AG09309 (cell line): ENCODE results near the gene C2orf78.

Experiments used
- DNase-seq: peaks from one replicate; pipeline ENCODE4 v3.0.0-alpha.2; 2010; ENCODE audit warnings: low read depth
- H3K4me3 ChIP-seq: 2 replicates; pipeline ENCODE4 v1.5.1; 2011; ENCODE audit warnings: mild to moderate bottlenecking, low read depth, low read length, moderate library complexity; ENCODE audit not compliant: control insufficient read depth
- TF ChIP-seq, protein P1 (sequence below): IDR thresholded peaks from 2 replicates; pipeline ENCODE4 v1.5.1; 2011; ENCODE audit warnings: mild to moderate bottlenecking, low read depth, low read length, inconsistent platforms; ENCODE audit not compliant: insufficient read depth, control insufficient read depth; ENCODE audit errors: missing control alignments

C2orf78 gene

DNA sequence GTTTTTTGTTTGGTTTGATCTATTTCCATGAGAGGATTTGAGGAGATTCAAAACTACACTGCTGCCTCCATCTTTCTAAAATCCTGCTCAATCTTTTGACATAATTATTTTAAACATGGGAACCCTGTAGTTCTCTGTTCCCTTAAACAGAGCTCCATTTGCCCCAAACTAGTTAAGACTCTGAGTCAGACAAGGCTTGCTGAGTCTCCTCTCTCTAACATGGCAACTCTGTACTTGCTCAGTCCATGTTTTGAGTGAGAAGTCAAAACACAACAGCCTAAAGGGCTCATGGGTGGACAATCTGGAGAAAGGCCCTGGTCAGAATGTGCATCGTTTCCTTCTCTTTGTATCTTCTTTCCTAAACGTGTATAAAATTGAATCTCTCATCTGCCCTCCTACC is 37.7 kb downstream of the C2orf78 start:
- TF ChIP-seq, protein P1, sequence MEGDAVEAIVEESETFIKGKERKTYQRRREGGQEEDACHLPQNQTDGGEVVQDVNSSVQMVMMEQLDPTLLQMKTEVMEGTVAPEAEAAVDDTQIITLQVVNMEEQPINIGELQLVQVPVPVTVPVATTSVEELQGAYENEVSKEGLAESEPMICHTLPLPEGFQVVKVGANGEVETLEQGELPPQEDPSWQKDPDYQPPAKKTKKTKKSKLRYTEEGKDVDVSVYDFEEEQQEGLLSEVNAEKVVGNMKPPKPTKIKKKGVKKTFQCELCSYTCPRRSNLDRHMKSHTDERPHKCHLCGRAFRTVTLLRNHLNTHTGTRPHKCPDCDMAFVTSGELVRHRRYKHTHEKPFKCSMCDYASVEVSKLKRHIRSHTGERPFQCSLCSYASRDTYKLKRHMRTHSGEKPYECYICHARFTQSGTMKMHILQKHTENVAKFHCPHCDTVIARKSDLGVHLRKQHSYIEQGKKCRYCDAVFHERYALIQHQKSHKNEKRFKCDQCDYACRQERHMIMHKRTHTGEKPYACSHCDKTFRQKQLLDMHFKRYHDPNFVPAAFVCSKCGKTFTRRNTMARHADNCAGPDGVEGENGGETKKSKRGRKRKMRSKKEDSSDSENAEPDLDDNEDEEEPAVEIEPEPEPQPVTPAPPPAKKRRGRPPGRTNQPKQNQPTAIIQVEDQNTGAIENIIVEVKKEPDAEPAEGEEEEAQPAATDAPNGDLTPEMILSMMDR, result no peak
- H3K4me3 ChIP-seq, result no peak overlapping the region
- no peak for DNase-seq

DNA sequence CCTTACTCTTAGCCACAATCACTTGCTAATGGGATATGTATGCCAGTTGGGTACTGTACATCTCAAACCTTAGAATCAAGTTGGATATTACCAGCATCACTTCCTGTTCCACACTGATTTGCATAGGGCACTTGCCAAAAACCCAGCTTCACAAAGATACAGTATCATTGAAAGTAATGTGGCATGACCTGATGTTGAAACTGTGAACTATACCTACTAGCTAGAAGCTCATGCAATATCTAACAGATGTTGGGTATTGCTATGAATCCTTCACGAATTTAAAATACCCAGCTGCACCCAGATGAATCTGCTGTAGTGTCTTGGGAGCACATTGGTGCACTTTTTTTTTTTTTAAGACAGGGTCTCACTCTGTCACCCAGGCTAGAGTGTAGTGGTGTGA is 38.3 kb downstream of the C2orf78 start:
- TF ChIP-seq, protein P1, result no peak
- no peak for DNase-seq

DNA sequence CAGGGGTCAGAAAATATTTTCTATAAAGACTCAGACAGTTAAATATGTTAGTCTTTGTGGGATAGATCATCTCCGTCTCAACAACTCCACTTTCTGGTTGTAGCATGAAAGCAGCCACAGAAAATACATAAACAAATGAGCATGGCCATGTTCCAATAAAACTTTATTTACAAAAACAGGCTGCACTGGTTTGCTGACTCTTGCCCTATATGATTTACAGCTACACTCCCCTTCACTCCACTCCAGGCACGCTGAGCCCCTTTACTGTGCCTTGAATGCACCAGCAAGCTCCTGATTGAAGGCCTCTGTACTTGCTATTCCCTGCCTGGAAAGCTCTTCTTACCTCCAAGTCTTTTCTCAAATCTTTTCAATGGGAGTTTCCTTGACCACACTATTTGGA is 39.0 kb downstream of the C2orf78 start:
- TF ChIP-seq, protein P1, result no peak
- no peak overlapping the region for H3K4me3 ChIP-seq
- no peak for DNase-seq

More for the DNA sequence above, 38.3 kb downstream of the C2orf78 start:
- no peak overlapping the region for H3K4me3 ChIP-seq

DNA sequence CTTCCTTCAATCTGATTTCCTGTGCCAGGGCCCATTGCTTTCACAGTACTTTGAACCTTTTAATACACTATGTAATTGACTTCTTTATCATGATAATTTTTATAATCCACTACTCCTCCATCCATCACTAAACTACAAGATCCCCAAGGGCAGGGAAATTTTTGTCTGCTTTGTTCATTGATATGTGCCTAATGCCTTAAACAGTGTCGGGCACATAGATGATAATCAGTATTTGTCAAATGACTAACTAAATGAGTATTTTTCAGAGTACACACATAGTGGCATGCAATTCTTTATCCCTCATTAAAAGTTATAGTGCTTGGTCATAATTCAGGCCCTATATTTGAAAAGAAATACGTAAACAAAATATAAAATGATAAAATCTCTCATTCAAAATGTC is 39.4 kb downstream of the C2orf78 start:
- H3K4me3 ChIP-seq, result no peak overlapping the region
- DNase-seq, result no peak
- TF ChIP-seq, protein P1, result no peak

DNA sequence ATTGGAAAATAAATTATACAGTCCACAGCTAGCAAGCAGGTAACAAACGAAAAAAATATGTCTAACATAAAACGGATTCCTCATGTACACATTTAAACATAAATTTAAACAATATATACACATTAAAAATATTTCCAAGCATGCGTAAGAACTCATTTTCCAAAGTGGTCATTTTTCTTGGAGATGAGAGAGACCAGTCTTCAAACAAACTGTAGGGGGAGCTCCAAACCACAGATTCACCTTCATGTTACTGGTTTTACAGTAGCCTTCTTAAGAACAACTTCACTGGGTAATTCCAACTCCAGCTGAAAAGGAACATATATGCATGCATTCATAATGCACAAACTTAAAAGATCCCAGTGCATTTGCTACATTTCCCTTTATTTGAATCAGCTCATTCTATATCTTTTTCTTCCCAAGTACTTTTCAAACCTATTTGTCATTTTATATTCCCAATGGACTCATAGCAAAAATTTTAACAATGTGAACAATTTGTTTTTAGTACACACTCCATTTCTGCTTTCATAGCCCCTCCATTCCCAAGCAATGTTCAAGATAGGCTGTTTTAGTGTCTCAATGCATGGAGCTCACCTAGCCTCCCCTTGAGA is 40.0 kb downstream of the C2orf78 start:
- TF ChIP-seq, protein P1, result peak; percentile 78
- H3K4me3 ChIP-seq, result no peak overlapping the region
- DNase-seq, result peak; percentile 74

DNA sequence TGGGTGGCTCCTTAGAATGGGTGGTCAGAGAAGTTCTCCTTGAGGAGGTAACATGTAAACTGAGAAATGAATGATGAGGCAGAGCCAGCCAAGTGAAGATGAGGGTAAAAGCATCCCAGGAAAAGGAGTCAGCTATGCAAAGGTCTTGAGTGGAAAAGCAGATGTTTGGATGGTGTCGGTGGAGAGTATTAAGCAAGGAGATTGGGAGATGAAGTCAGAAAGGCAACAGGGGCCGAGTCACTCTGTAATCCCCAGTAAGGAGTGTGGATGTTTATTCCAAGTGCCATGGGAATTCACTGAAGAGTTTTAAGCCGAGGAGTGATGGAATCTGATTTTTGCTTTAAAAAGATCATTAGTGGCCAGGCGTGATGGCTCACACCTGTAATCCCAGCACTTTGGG is 41.4 kb downstream of the C2orf78 start:
- DNase-seq, result no peak
- no peak overlapping the region for H3K4me3 ChIP-seq
- TF ChIP-seq, protein P1, result no peak
